ENCODE results near the gene PPP1R7. TPM values are rescaled to one million over a fixed set of nuclear protein-coding genes. Genes with fewer than 3 reads are reported as not detected.
A peak's percentile ranks its signal among the peaks of the same experiment; 100 is the strongest.

Gene PPP1R7
- total RNA-seq, 1 experiment from 2014 or later = 49.1 TPM

DNA sequence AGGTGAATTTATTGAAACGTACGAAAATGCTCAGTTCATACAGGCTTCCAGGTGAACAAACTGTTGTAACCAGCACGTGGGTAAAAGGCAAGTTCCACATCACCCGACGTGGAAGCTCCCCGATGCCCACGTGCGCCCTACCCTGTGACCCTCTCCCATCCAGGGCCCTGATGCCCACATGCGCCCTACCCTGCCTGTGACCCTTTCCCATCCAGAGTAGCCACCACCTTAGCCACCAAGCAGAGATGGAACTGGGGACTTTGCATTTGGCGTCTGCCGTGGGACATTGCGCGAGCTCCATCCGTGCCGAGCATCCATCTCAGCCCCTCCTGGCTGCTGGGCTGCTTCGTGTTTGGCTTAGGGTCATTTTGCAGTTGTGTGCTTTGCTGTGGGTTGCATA is 75.7 kb downstream of the PPP1R7 start (continued):
- TF ChIP-seq, protein P1, sequence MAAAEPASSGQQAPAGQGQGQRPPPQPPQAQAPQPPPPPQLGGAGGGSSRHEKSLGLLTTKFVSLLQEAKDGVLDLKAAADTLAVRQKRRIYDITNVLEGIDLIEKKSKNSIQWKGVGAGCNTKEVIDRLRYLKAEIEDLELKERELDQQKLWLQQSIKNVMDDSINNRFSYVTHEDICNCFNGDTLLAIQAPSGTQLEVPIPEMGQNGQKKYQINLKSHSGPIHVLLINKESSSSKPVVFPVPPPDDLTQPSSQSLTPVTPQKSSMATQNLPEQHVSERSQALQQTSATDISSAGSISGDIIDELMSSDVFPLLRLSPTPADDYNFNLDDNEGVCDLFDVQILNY (CRISPR knock-in tag; IDR thresholded peaks at IDR 0.05) = no peak
- no peak for TF ChIP-seq GABPB1 (CRISPR knock-in tag; IDR thresholded peaks at IDR 0.05)
- TF ChIP-seq, protein P2, sequence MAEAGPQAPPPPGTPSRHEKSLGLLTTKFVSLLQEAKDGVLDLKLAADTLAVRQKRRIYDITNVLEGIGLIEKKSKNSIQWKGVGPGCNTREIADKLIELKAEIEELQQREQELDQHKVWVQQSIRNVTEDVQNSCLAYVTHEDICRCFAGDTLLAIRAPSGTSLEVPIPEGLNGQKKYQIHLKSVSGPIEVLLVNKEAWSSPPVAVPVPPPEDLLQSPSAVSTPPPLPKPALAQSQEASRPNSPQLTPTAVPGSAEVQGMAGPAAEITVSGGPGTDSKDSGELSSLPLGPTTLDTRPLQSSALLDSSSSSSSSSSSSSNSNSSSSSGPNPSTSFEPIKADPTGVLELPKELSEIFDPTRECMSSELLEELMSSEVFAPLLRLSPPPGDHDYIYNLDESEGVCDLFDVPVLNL (CRISPR knock-in tag; IDR thresholded peaks at IDR 0.05; ENCODE audit: borderline replicate concordance, low read depth) = no peak

DNA sequence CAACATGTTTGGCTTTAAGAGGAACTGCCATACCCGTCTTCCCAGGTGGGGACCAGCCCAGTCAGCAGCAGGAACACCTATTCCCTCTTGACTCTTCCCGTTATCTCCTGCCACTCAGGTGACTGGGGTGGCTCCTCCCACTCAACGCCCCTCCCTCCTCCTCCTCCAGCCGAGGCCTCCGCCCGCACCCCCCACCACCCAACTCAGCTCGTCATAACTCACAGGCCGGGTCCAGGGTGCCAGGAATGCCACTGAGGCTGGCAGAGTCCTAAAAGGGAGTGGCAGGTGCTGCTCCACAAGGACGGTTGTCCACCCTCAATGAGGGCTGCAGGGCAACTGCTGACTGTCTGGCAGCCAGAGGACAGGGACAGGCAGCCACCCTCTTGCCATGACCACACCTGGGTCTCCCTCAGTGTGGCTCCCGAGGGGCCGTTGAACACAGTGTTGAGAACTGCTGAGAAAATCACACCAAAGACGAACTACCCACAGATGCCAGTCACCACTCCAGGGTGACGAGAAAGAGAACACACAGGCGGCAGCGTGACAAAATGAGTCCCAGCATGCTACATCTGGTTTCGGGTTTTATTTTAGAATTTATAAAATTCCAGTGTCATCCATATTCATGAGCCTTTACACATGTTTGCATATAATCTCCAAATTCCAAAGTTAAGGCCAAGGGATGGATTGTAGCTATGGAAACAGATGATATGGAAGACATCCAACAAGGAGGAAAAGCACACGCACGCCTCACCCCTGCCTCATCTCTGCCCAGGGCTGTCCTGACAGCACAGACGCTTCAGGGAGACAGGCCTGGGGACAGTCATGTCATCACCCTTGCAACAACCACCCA is 76.7 kb downstream of the PPP1R7 start:
- no peak overlapping the region for H3K4me3 Mint-ChIP-seq
- peak overlapping the region; percentile 34; the same call in 1 of the 2 replicates for H3K27ac Mint-ChIP-seq
- ChIA-PET POLR2A (no interaction called here), CTCF (interaction anchor here (1.1 kb wide), 2 partner anchors 47 to 148 kb away, joined by 4 to 5 read pairs; no protein-coding TSS in a partner anchor)
- peaks cover 29% of the 10 kb centered on the region for H3K36me3 Mint-ChIP-seq
- no peak for TF ChIP-seq CREB1 (CRISPR knock-in tag; IDR thresholded peaks at IDR 0.05)
- TF ChIP-seq GRHL2 (CRISPR knock-in tag; IDR thresholded peaks at IDR 0.05; ENCODE audit: insufficient replicate concordance, severe bottlenecking) = no peak
- TF ChIP-seq, protein P3, sequence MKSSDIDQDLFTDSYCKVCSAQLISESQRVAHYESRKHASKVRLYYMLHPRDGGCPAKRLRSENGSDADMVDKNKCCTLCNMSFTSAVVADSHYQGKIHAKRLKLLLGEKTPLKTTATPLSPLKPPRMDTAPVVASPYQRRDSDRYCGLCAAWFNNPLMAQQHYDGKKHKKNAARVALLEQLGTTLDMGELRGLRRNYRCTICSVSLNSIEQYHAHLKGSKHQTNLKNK (CRISPR knock-in tag; IDR thresholded peaks at IDR 0.05) = no peak
- TF ChIP-seq, protein P4, sequence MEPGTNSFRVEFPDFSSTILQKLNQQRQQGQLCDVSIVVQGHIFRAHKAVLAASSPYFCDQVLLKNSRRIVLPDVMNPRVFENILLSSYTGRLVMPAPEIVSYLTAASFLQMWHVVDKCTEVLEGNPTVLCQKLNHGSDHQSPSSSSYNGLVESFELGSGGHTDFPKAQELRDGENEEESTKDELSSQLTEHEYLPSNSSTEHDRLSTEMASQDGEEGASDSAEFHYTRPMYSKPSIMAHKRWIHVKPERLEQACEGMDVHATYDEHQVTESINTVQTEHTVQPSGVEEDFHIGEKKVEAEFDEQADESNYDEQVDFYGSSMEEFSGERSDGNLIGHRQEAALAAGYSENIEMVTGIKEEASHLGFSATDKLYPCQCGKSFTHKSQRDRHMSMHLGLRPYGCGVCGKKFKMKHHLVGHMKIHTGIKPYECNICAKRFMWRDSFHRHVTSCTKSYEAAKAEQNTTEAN (CRISPR knock-in tag; IDR thresholded peaks at IDR 0.05) = no peak
- no peak for TF ChIP-seq ATF1 (CRISPR knock-in tag; IDR thresholded peaks at IDR 0.05)
- TF ChIP-seq, protein P5, sequence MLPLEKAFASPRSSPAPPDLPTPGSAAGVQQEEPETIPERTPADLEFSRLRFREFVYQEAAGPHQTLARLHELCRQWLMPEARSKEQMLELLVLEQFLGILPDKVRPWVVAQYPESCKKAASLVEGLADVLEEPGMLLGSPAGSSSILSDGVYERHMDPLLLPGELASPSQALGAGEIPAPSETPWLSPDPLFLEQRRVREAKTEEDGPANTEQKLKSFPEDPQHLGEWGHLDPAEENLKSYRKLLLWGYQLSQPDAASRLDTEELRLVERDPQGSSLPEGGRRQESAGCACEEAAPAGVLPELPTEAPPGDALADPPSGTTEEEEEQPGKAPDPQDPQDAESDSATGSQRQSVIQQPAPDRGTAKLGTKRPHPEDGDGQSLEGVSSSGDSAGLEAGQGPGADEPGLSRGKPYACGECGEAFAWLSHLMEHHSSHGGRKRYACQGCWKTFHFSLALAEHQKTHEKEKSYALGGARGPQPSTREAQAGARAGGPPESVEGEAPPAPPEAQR (CRISPR knock-in tag; IDR thresholded peaks at IDR 0.05) = no peak
- TF ChIP-seq, protein P6, sequence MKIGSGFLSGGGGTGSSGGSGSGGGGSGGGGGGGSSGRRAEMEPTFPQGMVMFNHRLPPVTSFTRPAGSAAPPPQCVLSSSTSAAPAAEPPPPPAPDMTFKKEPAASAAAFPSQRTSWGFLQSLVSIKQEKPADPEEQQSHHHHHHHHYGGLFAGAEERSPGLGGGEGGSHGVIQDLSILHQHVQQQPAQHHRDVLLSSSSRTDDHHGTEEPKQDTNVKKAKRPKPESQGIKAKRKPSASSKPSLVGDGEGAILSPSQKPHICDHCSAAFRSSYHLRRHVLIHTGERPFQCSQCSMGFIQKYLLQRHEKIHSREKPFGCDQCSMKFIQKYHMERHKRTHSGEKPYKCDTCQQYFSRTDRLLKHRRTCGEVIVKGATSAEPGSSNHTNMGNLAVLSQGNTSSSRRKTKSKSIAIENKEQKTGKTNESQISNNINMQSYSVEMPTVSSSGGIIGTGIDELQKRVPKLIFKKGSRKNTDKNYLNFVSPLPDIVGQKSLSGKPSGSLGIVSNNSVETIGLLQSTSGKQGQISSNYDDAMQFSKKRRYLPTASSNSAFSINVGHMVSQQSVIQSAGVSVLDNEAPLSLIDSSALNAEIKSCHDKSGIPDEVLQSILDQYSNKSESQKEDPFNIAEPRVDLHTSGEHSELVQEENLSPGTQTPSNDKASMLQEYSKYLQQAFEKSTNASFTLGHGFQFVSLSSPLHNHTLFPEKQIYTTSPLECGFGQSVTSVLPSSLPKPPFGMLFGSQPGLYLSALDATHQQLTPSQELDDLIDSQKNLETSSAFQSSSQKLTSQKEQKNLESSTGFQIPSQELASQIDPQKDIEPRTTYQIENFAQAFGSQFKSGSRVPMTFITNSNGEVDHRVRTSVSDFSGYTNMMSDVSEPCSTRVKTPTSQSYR (CRISPR knock-in tag; IDR thresholded peaks at IDR 0.05) = no peak
- no peak for TF ChIP-seq ZBTB21 (CRISPR knock-in tag; IDR thresholded peaks at IDR 0.05; ENCODE audit: borderline replicate concordance)
- ATAC-seq = peak; percentile 48
- DNase-seq (ENCODE audit: low spot score) = no peak
- H3K4me1 Mint-ChIP-seq = no peaks in the 10 kb centered on the region
- H3K27me3 Mint-ChIP-seq (ENCODE audit: low read depth) = no peaks in the 10 kb centered on the region
- H3K9me3 Mint-ChIP-seq = no peaks in the 10 kb centered on the region

DNA sequence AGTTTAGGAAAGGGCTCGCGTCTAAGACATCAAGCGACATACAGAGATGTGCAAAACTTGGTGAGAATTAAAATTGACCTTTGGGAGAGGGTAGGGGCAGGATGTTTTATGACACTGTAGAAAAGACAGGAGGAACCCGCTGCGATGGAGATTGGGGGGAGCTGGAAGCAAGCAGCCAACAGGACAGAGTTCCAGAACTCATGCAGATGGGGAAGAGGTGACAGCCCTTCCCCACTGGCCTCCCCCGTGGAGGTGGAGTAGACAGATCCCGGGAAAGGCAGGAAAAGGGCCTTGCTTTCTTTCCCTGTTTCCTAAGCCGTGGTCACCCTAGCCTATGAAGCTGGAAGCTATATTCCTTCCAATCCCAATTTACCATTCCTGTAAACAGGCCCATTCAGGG is 77.3 kb downstream of the PPP1R7 start:
- H3K27ac Mint-ChIP-seq = peak overlapping the region; percentile 81
- no peaks in the 10 kb centered on the region for H3K9me3 Mint-ChIP-seq
- H3K4me3 Mint-ChIP-seq = no peak overlapping the region
- ATAC-seq = no peak
- POLR2A ChIA-PET = no interaction called here
- DNase-seq (ENCODE audit: low spot score) = no peak
- no peaks in the 10 kb centered on the region for H3K4me1 Mint-ChIP-seq
- no peaks in the 10 kb centered on the region for H3K27me3 Mint-ChIP-seq (ENCODE audit: low read depth)
- CTCF ChIA-PET = interaction anchor here (1.1 kb wide), 2 partner anchors 48 to 149 kb away, joined by 4 to 5 read pairs; no protein-coding TSS in a partner anchor
- peaks cover 33% of the 10 kb centered on the region for H3K36me3 Mint-ChIP-seq
- TF ChIP-seq, protein P7, sequence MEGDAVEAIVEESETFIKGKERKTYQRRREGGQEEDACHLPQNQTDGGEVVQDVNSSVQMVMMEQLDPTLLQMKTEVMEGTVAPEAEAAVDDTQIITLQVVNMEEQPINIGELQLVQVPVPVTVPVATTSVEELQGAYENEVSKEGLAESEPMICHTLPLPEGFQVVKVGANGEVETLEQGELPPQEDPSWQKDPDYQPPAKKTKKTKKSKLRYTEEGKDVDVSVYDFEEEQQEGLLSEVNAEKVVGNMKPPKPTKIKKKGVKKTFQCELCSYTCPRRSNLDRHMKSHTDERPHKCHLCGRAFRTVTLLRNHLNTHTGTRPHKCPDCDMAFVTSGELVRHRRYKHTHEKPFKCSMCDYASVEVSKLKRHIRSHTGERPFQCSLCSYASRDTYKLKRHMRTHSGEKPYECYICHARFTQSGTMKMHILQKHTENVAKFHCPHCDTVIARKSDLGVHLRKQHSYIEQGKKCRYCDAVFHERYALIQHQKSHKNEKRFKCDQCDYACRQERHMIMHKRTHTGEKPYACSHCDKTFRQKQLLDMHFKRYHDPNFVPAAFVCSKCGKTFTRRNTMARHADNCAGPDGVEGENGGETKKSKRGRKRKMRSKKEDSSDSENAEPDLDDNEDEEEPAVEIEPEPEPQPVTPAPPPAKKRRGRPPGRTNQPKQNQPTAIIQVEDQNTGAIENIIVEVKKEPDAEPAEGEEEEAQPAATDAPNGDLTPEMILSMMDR (IDR thresholded peaks at IDR 0.05) = no peak
- no peak for TF ChIP-seq ZNF263 (CRISPR knock-in tag; IDR thresholded peaks at IDR 0.05; ENCODE audit: low read depth)
- no peak for TF ChIP-seq NFYB (CRISPR knock-in tag; conservative IDR thresholded peaks at IDR 0.05; ENCODE audit: low read depth)
- no peak for TF ChIP-seq CREM (CRISPR knock-in tag; IDR thresholded peaks at IDR 0.05)
- TF ChIP-seq, protein P8, sequence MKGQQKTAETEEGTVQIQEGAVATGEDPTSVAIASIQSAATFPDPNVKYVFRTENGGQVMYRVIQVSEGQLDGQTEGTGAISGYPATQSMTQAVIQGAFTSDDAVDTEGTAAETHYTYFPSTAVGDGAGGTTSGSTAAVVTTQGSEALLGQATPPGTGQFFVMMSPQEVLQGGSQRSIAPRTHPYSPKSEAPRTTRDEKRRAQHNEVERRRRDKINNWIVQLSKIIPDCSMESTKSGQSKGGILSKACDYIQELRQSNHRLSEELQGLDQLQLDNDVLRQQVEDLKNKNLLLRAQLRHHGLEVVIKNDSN (CRISPR knock-in tag; IDR thresholded peaks at IDR 0.05) = no peak
- TF ChIP-seq, protein P4 (CRISPR knock-in tag; IDR thresholded peaks at IDR 0.05) = no peak
- TF ChIP-seq, protein P9, sequence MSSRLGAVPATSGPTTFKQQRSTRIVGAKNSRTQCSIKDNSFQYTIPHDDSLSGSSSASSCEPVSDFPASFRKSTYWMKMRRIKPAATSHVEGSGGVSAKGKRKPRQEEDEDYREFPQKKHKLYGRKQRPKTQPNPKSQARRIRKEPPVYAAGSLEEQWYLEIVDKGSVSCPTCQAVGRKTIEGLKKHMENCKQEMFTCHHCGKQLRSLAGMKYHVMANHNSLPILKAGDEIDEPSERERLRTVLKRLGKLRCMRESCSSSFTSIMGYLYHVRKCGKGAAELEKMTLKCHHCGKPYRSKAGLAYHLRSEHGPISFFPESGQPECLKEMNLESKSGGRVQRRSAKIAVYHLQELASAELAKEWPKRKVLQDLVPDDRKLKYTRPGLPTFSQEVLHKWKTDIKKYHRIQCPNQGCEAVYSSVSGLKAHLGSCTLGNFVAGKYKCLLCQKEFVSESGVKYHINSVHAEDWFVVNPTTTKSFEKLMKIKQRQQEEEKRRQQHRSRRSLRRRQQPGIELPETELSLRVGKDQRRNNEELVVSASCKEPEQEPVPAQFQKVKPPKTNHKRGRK (CRISPR knock-in tag; IDR thresholded peaks at IDR 0.05; ENCODE audit: borderline replicate concordance) = no peak

Measured in WTC11 (cell line).